Uterus (tissue), 2 donors: Measurements from ENCODE around the gene PGAM5.

Experiments
- POLR2A ChIP-seq, 2 donors: fragments of 450-650 bp; IDR thresholded peaks; one replicate each; pipeline ENCODE4 v1.6.1; 2016; ENCODE audit warnings: antibody characterized with exemption in 2 of 2, mild to moderate bottlenecking in 1 of 2, moderate library complexity in 1 of 2
- TF ChIP-seq, protein P1 (sequence below), 4 experiments: fragments of 200-600 bp in 2 of 4; fragments of 450-650 bp in 2 of 4; sonication (generic) in 2 of 4; IDR thresholded peaks; one replicate each; pipeline ENCODE4 v1.5.1; 2016 to 2019; ENCODE audit warnings: antibody characterized with exemption in 4 of 4, mild to moderate bottlenecking in 2 of 4, moderate library complexity in 1 of 4

DNA sequence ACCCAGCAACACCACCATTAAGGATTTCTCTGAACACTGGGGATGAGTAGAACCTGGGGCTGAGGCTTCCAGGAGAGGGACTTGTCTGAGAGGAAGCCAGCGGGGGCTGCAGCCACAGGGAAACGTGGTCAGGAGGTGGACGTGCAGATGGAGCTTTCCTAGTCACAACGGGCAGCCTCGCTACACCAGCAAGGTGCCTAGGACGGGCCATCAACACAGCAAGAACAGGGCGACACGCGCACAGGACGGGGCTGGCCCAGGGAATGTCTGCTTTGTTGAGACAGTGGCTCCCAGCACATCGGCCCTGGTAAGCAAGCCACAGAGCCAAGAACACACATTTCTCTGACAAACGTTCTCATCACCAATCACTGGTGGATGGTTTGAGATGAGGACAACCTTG lies 25.7 kb downstream of the PGAM5 start:
- no peak for TF ChIP-seq POLR2A (IDR thresholded peaks at IDR 0.05)
- TF ChIP-seq, protein P1, sequence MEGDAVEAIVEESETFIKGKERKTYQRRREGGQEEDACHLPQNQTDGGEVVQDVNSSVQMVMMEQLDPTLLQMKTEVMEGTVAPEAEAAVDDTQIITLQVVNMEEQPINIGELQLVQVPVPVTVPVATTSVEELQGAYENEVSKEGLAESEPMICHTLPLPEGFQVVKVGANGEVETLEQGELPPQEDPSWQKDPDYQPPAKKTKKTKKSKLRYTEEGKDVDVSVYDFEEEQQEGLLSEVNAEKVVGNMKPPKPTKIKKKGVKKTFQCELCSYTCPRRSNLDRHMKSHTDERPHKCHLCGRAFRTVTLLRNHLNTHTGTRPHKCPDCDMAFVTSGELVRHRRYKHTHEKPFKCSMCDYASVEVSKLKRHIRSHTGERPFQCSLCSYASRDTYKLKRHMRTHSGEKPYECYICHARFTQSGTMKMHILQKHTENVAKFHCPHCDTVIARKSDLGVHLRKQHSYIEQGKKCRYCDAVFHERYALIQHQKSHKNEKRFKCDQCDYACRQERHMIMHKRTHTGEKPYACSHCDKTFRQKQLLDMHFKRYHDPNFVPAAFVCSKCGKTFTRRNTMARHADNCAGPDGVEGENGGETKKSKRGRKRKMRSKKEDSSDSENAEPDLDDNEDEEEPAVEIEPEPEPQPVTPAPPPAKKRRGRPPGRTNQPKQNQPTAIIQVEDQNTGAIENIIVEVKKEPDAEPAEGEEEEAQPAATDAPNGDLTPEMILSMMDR (IDR thresholded peaks at IDR 0.05): no peak
